AG10803 (cell line): Measurements from ENCODE around the gene NOG.
A peak's percentile ranks its signal among the peaks of the same experiment; 100 is the strongest.

Experiments used
- DNase-seq: peaks from one replicate; pipeline ENCODE4 v3.0.0; 2010; ENCODE audit warnings: low read depth
- H3K4me3 ChIP-seq: 2 replicates; pipeline ENCODE4 v1.5.1; 2011; ENCODE audit warnings: mild to moderate bottlenecking, low read length, control low read depth
- TF ChIP-seq, protein P1 (sequence below): conservative IDR thresholded peaks from 2 replicates; pipeline ENCODE4 v1.5.1; 2011; ENCODE audit warnings: mild to moderate bottlenecking, low read length, control low read depth, inconsistent platforms

The NOG gene

DNA sequence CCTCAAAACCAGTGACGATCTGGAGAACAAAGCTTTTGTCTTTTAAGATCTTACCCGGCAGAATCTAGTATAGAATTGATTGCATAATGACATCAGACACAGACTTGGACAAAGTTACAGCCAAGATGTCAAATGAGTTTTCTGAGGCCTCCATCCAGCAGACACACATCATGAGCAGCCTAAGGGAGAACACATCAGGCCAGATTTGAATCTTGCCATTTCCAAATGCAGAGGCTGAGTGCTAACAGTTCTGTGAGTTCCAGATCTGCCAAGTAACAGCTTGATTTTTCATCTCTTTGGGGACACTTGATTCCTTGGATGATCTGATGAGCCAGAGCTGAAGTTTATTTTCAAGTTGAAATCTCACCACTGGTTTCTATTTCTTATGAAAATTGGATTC is 21.0 kb downstream of the NOG start:
- TF ChIP-seq, protein P1, sequence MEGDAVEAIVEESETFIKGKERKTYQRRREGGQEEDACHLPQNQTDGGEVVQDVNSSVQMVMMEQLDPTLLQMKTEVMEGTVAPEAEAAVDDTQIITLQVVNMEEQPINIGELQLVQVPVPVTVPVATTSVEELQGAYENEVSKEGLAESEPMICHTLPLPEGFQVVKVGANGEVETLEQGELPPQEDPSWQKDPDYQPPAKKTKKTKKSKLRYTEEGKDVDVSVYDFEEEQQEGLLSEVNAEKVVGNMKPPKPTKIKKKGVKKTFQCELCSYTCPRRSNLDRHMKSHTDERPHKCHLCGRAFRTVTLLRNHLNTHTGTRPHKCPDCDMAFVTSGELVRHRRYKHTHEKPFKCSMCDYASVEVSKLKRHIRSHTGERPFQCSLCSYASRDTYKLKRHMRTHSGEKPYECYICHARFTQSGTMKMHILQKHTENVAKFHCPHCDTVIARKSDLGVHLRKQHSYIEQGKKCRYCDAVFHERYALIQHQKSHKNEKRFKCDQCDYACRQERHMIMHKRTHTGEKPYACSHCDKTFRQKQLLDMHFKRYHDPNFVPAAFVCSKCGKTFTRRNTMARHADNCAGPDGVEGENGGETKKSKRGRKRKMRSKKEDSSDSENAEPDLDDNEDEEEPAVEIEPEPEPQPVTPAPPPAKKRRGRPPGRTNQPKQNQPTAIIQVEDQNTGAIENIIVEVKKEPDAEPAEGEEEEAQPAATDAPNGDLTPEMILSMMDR, result no peak
- H3K4me3 ChIP-seq, result no peak overlapping the region
- DNase-seq, result no peak

DNA sequence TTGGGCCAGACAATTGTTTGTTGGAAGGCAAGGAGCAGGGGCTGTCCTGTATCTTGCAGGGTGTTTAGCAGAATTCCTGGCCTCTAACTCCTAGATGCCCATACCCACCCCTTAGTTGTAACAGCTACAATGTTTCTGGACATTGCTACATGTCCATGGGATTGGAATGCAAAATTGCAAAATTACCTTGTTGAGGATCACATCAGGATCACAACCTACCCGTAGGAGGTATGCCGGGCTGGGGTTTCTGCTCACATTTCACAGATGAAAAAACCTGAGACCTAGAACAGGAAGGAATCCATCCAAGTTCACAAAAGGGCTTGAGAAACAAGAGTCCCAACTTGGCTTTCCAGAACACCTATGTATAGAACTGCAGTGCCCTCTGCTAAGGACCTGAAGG is 22.7 kb downstream of the NOG start:
- no peak overlapping the region for H3K4me3 ChIP-seq
- no peak for DNase-seq
- TF ChIP-seq, protein P1, result no peak

DNA sequence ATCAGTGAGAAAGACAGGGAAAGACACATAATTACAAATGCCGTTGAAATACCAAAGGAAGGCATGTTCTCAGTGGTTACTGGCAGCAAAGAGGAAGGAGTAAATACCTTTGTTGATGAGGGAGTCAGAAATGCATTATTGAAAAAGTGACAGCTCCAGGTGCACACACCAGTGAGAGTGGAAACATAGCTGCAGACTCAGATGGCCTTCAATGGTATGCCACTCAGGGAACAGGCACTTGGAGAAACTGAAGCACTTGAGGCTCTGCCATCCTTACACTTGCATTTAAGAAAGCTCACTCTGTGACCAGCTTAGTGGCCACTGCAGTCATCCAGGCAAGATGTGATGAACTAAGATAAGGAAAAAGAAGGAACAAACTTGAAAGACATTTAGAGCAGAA is 29.9 kb downstream of the NOG start:
- no peak for DNase-seq
- no peak overlapping the region for H3K4me3 ChIP-seq

GRCh38 chr17:56624309-56624708 is 30.8 kb downstream of the NOG start:
- H3K4me3 ChIP-seq, result no peak overlapping the region
- TF ChIP-seq, protein P1, result no peak
- peak; percentile 47 for DNase-seq

More for the DNA sequence above, 29.9 kb downstream of the NOG start:
- TF ChIP-seq, protein P1, result no peak

GRCh38 chr17:56624912-56625311 is 31.4 kb downstream of the NOG start:
- TF ChIP-seq, protein P1, result no peak
- DNase-seq, result no peak
- no peak overlapping the region for H3K4me3 ChIP-seq

- TF ChIP-seq, protein P1, result peak; percentile 65
- DNase-seq, result peak; percentile 42
Measured at GRCh38 chr17:56629531-56630075, 36.1 kb downstream of the NOG start.

GRCh38 chr17:56630202-56630601 is 36.7 kb downstream of the NOG start:
- TF ChIP-seq, protein P1, result no peak
- DNase-seq, result no peak
- H3K4me3 ChIP-seq, result no peak overlapping the region

More at GRCh38 chr17:56629531-56630075, 36.1 kb downstream of the NOG start:
- H3K4me3 ChIP-seq, result no peak overlapping the region
